Measurements from ENCODE around the gene CDH23. TPM values are rescaled to one million over a fixed set of nuclear protein-coding genes. Genes with fewer than 3 reads are reported as not detected.

The CDH23 gene
- total RNA-seq, 1 experiment from 2014 or later = 0.34 TPM

DNA sequence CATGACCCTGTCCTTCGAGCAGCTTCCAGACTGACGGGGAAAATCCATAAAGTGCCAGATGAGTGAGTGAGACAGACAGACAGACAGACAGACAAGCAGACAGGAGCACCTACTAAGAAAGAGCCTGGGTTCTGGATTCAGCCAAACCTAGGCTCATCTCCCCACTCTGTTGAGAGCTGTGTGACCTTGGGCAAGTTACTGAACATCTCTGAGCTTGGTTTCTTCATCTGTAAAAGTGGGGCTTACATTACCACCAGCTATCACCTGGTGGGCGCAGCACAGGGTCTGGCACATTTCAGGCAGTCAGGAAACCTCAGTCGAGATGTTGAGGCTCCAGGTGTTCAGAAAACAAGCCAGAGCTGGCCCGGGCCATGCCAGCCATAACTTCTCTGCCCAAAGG, 285.3 kb downstream of the CDH23 start:
- H3K36me3 Mint-ChIP-seq (ENCODE audit: insufficient read depth, unreplicated experiment) = no peaks in the 10 kb centered on the region
- ChIA-PET CTCF (no interaction called here), POLR2A (no interaction called here)
- Histone ChIP-seq H3K4me1 (no peaks in the 10 kb centered on the region), H3K4me3 (ENCODE audit: low read depth, low read length) (no peak overlapping the region), H3K36me3 (ENCODE audit: control insufficient read depth, insufficient read depth, low read length) (no peaks in the 10 kb centered on the region), H3K27me3 (replicated peaks; ENCODE audit: control insufficient read depth, insufficient read depth, low read length) (no peaks in the 10 kb centered on the region; the same call in 1 of the 2 replicates), H3K9me3 (no peaks in the 10 kb centered on the region)
- no peaks in the 10 kb centered on the region for H3K4me1 Mint-ChIP-seq (ENCODE audit: low read depth, unreplicated experiment)
- no peaks in the 10 kb centered on the region for H3K9me3 Mint-ChIP-seq (ENCODE audit: unreplicated experiment)
- intact Hi-C loops (cut with micrococcal nuclease; ENCODE audit: unreplicated experiment) = no loop called here
- TF ChIP-seq, protein P1, sequence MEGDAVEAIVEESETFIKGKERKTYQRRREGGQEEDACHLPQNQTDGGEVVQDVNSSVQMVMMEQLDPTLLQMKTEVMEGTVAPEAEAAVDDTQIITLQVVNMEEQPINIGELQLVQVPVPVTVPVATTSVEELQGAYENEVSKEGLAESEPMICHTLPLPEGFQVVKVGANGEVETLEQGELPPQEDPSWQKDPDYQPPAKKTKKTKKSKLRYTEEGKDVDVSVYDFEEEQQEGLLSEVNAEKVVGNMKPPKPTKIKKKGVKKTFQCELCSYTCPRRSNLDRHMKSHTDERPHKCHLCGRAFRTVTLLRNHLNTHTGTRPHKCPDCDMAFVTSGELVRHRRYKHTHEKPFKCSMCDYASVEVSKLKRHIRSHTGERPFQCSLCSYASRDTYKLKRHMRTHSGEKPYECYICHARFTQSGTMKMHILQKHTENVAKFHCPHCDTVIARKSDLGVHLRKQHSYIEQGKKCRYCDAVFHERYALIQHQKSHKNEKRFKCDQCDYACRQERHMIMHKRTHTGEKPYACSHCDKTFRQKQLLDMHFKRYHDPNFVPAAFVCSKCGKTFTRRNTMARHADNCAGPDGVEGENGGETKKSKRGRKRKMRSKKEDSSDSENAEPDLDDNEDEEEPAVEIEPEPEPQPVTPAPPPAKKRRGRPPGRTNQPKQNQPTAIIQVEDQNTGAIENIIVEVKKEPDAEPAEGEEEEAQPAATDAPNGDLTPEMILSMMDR (IDR thresholded peaks at IDR 0.05; ENCODE audit: insufficient read depth in 1 of 2, low read depth in 1 of 2, low read length in 1 of 2, severe bottlenecking in 1 of 2, unreplicated experiment in 1 of 2) = no peak
- no peak overlapping the region for H3K27ac Mint-ChIP-seq (ENCODE audit: unreplicated experiment)
- H3K4me3 Mint-ChIP-seq (ENCODE audit: unreplicated experiment) = no peak overlapping the region
- DNase-seq = no peak
- no TSS peak for BruUV-seq (replicated peaks)
- H3K27me3 Mint-ChIP-seq (ENCODE audit: insufficient read depth, unreplicated experiment) = peaks cover 9% of the 10 kb centered on the region

DNA sequence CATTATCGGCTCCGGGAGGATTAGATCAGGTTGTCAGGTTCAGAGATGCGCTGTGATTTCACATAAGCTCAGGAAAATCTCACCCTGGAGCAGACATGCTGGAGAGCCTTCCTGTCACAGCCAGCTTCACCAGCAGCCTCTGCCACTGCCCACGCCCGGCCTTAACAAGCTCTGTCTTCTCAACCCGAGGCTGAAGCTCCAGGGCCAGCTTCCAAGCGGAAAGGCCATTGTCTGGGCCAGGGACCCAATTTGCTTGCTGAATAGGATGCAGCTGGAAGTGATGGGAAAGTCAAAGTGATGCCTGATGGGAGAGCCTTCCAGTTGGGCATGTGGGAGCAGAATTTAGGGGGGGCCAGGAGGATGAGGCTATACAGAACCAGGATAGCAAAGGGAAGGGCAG, 286.6 kb downstream of the CDH23 start:
- Mint-ChIP-seq H3K36me3 (ENCODE audit: insufficient read depth, unreplicated experiment) (peaks cover 5% of the 10 kb centered on the region), H3K27me3 (ENCODE audit: insufficient read depth, unreplicated experiment) (peaks cover 9% of the 10 kb centered on the region), H3K9me3 (ENCODE audit: unreplicated experiment) (peaks cover 6% of the 10 kb centered on the region), H3K27ac (ENCODE audit: unreplicated experiment) (no peak overlapping the region), H3K4me3 (ENCODE audit: unreplicated experiment) (no peak overlapping the region), H3K4me1 (ENCODE audit: low read depth, unreplicated experiment) (no peaks in the 10 kb centered on the region)
- intact Hi-C loops (cut with micrococcal nuclease; ENCODE audit: unreplicated experiment) = no loop called here
- DNase-seq = no peak
- TF ChIP-seq, protein P1 (IDR thresholded peaks at IDR 0.05; ENCODE audit: insufficient read depth in 1 of 2, low read depth in 1 of 2, low read length in 1 of 2, severe bottlenecking in 1 of 2, unreplicated experiment in 1 of 2) = no peak
- no peaks in the 10 kb centered on the region for H3K27me3 ChIP-seq (replicated peaks; ENCODE audit: control insufficient read depth, insufficient read depth, low read length)
- ChIA-PET CTCF (interaction anchor here (2.6 kb wide), 1 partner anchor 14 kb away, joined by 10 read pairs; no protein-coding TSS in a partner anchor), POLR2A (interaction anchor here (0.6 kb wide), 1 partner anchor 125 kb away, joined by 13 read pairs; no protein-coding TSS in a partner anchor)
- H3K4me3 ChIP-seq (ENCODE audit: low read depth, low read length) = no peak overlapping the region
- BruUV-seq (replicated peaks) = no TSS peak
- no peaks in the 10 kb centered on the region for H3K36me3 ChIP-seq (ENCODE audit: control insufficient read depth, insufficient read depth, low read length)
- H3K4me1 ChIP-seq = no peaks in the 10 kb centered on the region
- H3K9me3 ChIP-seq = no peaks in the 10 kb centered on the region

DNA sequence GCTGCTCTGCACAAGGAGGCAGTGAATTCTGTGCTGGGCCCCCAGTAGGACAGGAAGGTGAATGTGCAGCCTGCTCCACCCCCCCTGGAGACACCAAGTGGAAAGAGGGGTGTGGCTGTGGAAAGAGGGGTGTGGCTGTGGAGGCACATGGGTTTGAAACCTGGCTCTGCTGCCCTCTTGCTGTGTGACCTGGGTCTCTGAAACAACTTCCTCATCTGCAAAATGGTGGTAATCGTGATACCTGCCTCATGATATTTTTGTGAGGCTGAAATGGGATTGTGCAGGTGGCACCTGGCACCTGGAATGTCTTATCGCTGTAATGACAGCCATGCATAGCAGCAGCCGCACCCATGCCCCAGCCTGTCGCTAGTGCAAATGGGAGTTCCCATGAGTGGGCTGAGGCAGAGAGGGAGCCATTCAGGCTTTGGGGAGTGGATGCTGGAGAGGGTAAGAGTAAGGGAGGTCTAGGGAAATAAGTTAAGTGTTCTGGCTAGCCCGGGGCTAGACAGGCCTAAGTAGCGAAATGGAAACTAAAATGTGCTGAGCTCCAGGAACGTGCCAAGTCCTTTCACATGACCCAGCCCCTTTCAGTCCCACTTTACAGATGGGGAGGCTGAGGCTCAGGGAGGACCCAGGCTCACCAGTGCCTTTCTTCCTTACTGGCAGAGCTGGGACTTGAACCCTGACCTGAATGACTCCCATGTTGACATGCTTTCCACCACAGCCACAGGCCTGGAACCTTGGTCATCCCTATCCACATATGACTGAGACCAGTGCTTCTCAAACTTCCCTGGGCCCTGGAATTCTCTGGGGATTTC, 287.8 kb downstream of the CDH23 start:
- TF ChIP-seq, protein P1 (IDR thresholded peaks at IDR 0.05; ENCODE audit: insufficient read depth in 1 of 2, low read depth in 1 of 2, low read length in 1 of 2, severe bottlenecking in 1 of 2, unreplicated experiment in 1 of 2) = no peak

More for the DNA sequence above, 287.8 kb downstream of the CDH23 start:
- Histone ChIP-seq H3K4me3 (ENCODE audit: low read depth, low read length) (no peak overlapping the region), H3K9me3 (no peaks in the 10 kb centered on the region), H3K36me3 (ENCODE audit: control insufficient read depth, insufficient read depth, low read length) (no peaks in the 10 kb centered on the region), H3K27me3 (replicated peaks; ENCODE audit: control insufficient read depth, insufficient read depth, low read length) (no peaks in the 10 kb centered on the region), H3K4me1 (no peaks in the 10 kb centered on the region)
- Mint-ChIP-seq H3K4me3 (ENCODE audit: unreplicated experiment) (no peak overlapping the region), H3K27me3 (ENCODE audit: insufficient read depth, unreplicated experiment) (peaks cover 9% of the 10 kb centered on the region), H3K36me3 (ENCODE audit: insufficient read depth, unreplicated experiment) (peaks cover 7% of the 10 kb centered on the region), H3K9me3 (ENCODE audit: unreplicated experiment) (peaks cover 9% of the 10 kb centered on the region), H3K4me1 (ENCODE audit: low read depth, unreplicated experiment) (no peaks in the 10 kb centered on the region), H3K27ac (ENCODE audit: unreplicated experiment) (no peak overlapping the region)
- intact Hi-C loops (cut with micrococcal nuclease; ENCODE audit: unreplicated experiment) = no loop called here
- no TSS peak for BruUV-seq (replicated peaks)
- ChIA-PET CTCF (interaction anchor here (2.6 kb wide), 1 partner anchor 12 kb away, joined by 10 read pairs; no protein-coding TSS in a partner anchor), POLR2A (no interaction called here)
- peak; percentile 54 to 73 for DNase-seq

Data from Caco-2 (cell line).